Fibroblast of skin of left quadriceps (primary cell): ENCODE results near the gene NEUROD1.
A peak's percentile ranks its signal among the peaks of the same experiment; 100 is the strongest.

Experiments used
- DNase-seq, 2 experiments: peaks; one replicate each; pipeline ENCODE4 v3.0.0-alpha.2; 2013; ENCODE audit warnings: low read depth in 2 of 2

The NEUROD1 gene

DNA sequence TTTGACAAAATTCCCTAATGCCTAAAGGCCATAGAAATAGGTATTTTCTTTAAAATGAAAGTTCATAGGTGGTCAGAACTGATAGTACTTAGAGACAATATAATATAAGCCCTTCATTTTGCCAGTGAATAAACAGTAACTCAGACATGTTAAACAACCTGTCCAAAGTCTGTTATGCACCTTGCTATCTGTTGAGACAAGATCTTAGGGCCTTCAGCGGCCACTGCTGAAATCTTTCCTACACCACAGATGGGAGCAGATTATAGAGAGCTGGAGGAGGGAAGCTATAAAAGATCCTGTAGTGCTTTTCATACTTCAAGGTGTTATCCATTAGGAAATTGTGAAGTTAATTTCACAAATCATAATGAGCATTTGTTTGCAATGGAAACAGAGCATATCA, 37.2 kb downstream of the NEUROD1 start:
- DNase-seq = no peak

DNA sequence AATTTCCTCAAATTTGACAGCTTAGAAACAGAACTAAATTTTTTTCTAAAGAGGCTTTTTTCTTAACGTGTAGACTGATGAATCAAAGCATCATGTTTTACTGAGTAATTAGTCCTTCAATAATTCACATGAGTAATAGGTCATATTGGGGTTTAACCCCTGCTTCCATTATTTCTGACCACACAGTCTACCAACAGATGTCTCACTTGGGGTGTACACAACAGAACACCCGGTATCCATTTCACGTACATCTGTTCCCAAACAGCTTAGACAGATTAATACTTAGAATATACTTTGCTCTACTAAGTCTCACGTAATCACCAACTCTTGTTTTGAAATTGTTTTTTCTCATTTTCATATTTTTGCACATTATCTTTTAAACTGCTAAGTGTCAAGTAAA, 38.2 kb downstream of the NEUROD1 start:
- DNase-seq = no peak

DNA sequence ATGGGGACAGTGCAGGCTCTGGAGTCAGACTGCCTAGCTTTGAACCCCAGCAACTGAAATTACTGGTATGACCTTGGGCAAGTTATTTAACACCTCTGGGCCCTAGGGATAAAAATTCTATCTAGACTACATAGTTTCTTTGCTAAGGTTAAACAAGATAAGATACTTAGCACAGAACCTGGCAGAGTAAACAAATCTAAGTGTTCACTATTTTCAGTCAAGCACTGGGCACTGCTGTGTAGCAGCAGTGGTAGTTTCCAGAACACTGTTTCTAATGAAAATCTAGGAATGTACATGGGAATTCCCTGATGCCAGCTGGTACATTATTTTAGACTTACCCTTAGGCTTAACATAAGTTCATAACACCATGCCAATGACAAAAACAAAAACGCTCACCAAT, 40.6 kb downstream of the NEUROD1 start:
- DNase-seq = no peak

DNA sequence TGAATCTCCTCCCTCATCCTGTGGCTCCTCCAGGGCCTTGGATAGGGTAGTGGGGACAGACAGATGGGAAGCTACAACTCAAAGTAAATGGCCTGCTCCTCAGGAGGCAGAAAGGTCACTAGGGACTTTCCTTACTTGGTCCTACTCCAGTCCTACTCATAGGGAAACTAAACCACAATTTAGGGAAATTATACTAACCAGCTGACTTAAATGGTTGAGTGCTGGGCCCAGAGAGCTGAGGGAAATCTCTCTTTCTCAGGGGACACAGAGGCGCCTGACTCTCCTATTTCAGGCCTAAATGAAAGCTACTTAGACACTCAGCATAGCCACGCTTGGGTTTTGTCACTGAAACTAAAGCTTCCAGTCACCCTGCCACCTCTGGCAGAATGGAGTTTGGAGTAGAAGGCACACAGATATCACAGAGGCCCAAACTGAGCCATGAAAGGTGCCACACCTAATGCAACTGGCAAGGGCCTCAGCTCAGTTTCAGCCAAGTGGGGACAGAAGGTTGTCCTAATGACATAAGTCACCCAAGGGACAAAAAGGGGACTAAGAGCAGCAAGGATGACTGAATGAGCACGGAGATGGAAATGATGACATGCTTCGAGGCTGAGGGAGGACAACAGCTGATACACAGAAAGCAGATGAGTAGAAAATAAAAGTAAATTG, 47.5 kb downstream of the NEUROD1 start:
- no peak for DNase-seq

DNA sequence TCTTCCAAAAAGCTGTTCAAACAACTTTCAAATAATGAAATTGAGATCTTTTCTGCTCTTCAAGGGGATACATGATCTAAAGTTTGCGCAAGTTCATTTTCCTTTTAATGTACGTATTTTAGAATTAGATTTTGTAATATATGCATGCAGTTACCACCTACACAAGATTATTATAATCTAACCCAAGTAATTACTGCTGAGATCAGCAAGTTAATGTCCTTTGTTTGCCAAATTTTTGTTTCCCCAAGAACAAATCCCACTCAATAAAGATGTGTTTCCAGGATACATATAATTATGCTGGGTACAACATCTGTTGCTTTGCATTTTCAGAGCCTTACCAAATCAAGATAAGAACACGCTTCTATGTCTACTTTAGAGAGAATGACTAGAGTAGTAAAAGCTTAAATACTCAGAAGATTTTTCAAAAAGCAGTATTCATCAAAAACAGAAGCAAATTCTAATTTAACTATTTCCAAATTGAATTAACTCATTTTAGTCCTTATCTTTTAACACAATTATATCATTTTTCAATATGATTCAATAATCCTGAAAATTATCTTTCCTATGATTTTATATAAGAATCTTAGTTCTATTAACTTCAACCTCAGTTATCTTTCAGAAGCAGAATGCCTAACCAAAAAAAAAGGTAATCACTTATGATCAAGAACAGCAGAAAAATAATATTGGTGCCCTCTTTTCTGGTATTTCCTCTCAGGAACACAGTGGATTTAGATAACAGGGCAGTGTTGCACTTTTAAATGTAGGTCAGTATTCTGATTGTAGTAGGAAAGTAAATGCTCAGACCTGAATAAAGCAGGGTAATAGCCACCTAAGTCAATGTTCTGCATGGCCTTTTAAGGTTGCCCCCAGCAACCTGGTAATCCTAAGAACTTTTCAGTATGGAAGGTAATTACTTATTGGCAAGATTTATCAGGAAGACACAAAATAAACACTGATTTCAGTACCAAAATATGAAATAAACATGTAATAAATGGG, 51.4 kb downstream of the NEUROD1 start:
- no peak for DNase-seq

DNA sequence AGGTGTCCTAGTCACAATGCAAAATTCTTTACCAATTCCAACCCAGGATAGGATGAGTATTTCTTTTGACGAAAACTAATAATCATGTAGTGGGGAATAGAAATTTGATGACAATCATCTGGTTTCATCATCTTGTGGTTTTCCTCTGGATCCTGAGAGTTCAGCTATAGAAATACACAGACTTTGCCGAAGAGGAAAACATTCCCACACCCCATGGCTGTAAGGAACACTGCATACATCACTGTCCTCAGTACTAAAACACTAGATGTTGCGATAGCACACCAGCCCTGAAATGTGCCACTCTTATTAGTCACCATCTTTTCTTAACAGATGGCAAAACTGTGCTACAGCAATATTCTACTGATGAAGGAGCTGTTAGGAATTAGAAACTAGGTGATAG, 52.8 kb downstream of the NEUROD1 start:
- DNase-seq = peak; percentile 6 to 11

DNA sequence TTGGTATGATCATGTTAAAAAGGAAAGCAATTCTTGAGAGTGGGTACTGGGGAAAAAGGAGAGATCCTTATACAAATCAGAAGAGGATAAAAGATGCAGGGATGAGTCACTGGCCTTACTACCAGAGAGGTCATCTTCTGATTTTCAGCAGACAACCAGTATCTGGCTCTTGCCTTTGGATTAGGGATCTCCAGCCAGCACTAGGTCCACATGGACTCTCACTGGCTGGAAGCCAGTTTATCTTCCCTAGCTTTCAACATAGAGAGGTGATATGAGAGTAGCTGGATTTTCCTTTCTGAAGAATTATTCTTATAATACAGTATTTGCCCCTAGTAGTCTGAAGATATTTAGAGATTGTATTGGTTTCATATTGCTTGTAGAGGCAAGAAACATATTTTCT, 53.6 kb downstream of the NEUROD1 start:
- no peak for DNase-seq
